ENCODE measurements around the gene BNC1. TPM values are rescaled to one million over a fixed set of nuclear protein-coding genes. Genes with fewer than 3 reads are reported as not detected.

The BNC1 gene
- total RNA-seq, 1 donor from 2014 or later, result 2.3 TPM

GRCh38 chr15:83306561-83306960, 22.1 kb upstream of the BNC1 start:
- Mint-ChIP-seq H3K27me3 (ENCODE audit: low read depth) (no peaks in the 10 kb centered on the region), H3K4me3 (ENCODE audit: unreplicated experiment) (no peak overlapping the region), H3K4me1 (ENCODE audit: low read depth) (peaks cover 12% of the 10 kb centered on the region), H3K27ac (ENCODE audit: unreplicated experiment) (no peak overlapping the region), H3K9me3 (ENCODE audit: low read depth) (peaks cover 3% of the 10 kb centered on the region), H3K36me3 (ENCODE audit: low read depth) (no peaks in the 10 kb centered on the region)
- no peak for DNase-seq (ENCODE audit: low spot score)
- TF ChIP-seq CTCF (IDR thresholded peaks at IDR 0.05), result no peak

GRCh38 chr15:83305704-83306291, 21.3 kb upstream of the BNC1 start:
- H3K27ac Mint-ChIP-seq (ENCODE audit: unreplicated experiment), result no peak overlapping the region
- TF ChIP-seq CTCF (IDR thresholded peaks at IDR 0.05), result no peak
- peaks cover 3% of the 10 kb centered on the region for H3K9me3 Mint-ChIP-seq (ENCODE audit: low read depth)
- no peak for DNase-seq (ENCODE audit: low spot score)
- H3K27me3 Mint-ChIP-seq (ENCODE audit: low read depth), result no peaks in the 10 kb centered on the region
- peaks cover 12% of the 10 kb centered on the region for H3K4me1 Mint-ChIP-seq (ENCODE audit: low read depth)
- no peak overlapping the region for H3K4me3 Mint-ChIP-seq (ENCODE audit: unreplicated experiment)
- H3K36me3 Mint-ChIP-seq (ENCODE audit: low read depth), result no peaks in the 10 kb centered on the region

GRCh38 chr15:83304861-83305703, 20.6 kb upstream of the BNC1 start:
- peaks cover 3% of the 10 kb centered on the region for H3K9me3 Mint-ChIP-seq (ENCODE audit: low read depth)
- TF ChIP-seq CTCF (IDR thresholded peaks at IDR 0.05), result no peak
- H3K27me3 Mint-ChIP-seq (ENCODE audit: low read depth), result no peaks in the 10 kb centered on the region
- H3K27ac Mint-ChIP-seq (ENCODE audit: unreplicated experiment), result no peak overlapping the region
- no peak for DNase-seq (ENCODE audit: low spot score)
- H3K4me3 Mint-ChIP-seq (ENCODE audit: unreplicated experiment), result no peak overlapping the region
- H3K36me3 Mint-ChIP-seq (ENCODE audit: low read depth), result no peaks in the 10 kb centered on the region
- peaks cover 12% of the 10 kb centered on the region for H3K4me1 Mint-ChIP-seq (ENCODE audit: low read depth)

- no peak for TF ChIP-seq CTCF (IDR thresholded peaks at IDR 0.05)
- H3K36me3 Mint-ChIP-seq (ENCODE audit: low read depth), result no peaks in the 10 kb centered on the region
- peaks cover 3% of the 10 kb centered on the region for H3K9me3 Mint-ChIP-seq (ENCODE audit: low read depth)
- no peak for DNase-seq (ENCODE audit: low spot score)
- no peak overlapping the region for H3K27ac Mint-ChIP-seq (ENCODE audit: unreplicated experiment)
- no peak overlapping the region for H3K4me3 Mint-ChIP-seq (ENCODE audit: unreplicated experiment)
- peaks cover 1% of the 10 kb centered on the region for H3K27me3 Mint-ChIP-seq (ENCODE audit: low read depth)
- peaks cover 12% of the 10 kb centered on the region for H3K4me1 Mint-ChIP-seq (ENCODE audit: low read depth)
Measured at GRCh38 chr15:83303535-83303934, 19.1 kb upstream of the BNC1 start.

GRCh38 chr15:83300826-83301225, 16.4 kb upstream of the BNC1 start:
- H3K27ac Mint-ChIP-seq (ENCODE audit: unreplicated experiment), result no peak overlapping the region
- no peak for TF ChIP-seq CTCF (IDR thresholded peaks at IDR 0.05)
- no peaks in the 10 kb centered on the region for H3K36me3 Mint-ChIP-seq (ENCODE audit: low read depth)
- peaks cover 1% of the 10 kb centered on the region for H3K27me3 Mint-ChIP-seq (ENCODE audit: low read depth)
- H3K9me3 Mint-ChIP-seq (ENCODE audit: low read depth), result peaks cover 3% of the 10 kb centered on the region
- no peak for DNase-seq (ENCODE audit: low spot score)
- H3K4me1 Mint-ChIP-seq (ENCODE audit: low read depth), result peaks cover 5% of the 10 kb centered on the region
- H3K4me3 Mint-ChIP-seq (ENCODE audit: unreplicated experiment), result no peak overlapping the region
